ENCODE data around the gene AGRN.
"Not testable (repeated sequence)": the region's sequence is repeated elsewhere in the genome, so short reads cannot be mapped to it uniquely, and the experiment has no call there.

The AGRN gene

GRCh38 chr1:1092149-1092855 lies 72.4 kb downstream of the AGRN start:
- DNase-seq (ENCODE audit: low spot score): no peak

- no peak for DNase-seq (ENCODE audit: low spot score)
Observed at GRCh38 chr1:1092894-1093609, 73.1 kb downstream of the AGRN start.

- no peak for DNase-seq (ENCODE audit: low spot score)
Observed at GRCh38 chr1:1093610-1093943, 73.7 kb downstream of the AGRN start.

- DNase-seq (ENCODE audit: low spot score): no peak
Observed at GRCh38 chr1:1094981-1095380, 75.1 kb downstream of the AGRN start.

- not testable (repeated sequence) for DNase-seq (ENCODE audit: low spot score)
Observed at GRCh38 chr1:1096136-1096535, 76.2 kb downstream of the AGRN start.

GRCh38 chr1:1098681-1099421 lies 78.9 kb downstream of the AGRN start:
- no peak for DNase-seq (ENCODE audit: low spot score)

GRCh38 chr1:1099506-1100183 lies 79.7 kb downstream of the AGRN start:
- no peak for DNase-seq (ENCODE audit: low spot score)

- DNase-seq (ENCODE audit: low spot score): no peak
Observed at GRCh38 chr1:1100296-1100695, 80.4 kb downstream of the AGRN start.

- no peak for DNase-seq (ENCODE audit: low spot score)
Observed at GRCh38 chr1:1101503-1101902, 81.6 kb downstream of the AGRN start.

- not testable (repeated sequence) for DNase-seq (ENCODE audit: low spot score)
Observed at GRCh38 chr1:1104152-1104551, 84.2 kb downstream of the AGRN start.

Measured in AG08396 (cell line).